Measurements from ENCODE around the gene ARHGAP15. TPM values are rescaled to one million over a fixed set of nuclear protein-coding genes. Genes with fewer than 3 reads are reported as not detected.

The ARHGAP15 gene
- polyA plus RNA-seq, 1 donor from 2014 or later = 0.30 TPM

DNA sequence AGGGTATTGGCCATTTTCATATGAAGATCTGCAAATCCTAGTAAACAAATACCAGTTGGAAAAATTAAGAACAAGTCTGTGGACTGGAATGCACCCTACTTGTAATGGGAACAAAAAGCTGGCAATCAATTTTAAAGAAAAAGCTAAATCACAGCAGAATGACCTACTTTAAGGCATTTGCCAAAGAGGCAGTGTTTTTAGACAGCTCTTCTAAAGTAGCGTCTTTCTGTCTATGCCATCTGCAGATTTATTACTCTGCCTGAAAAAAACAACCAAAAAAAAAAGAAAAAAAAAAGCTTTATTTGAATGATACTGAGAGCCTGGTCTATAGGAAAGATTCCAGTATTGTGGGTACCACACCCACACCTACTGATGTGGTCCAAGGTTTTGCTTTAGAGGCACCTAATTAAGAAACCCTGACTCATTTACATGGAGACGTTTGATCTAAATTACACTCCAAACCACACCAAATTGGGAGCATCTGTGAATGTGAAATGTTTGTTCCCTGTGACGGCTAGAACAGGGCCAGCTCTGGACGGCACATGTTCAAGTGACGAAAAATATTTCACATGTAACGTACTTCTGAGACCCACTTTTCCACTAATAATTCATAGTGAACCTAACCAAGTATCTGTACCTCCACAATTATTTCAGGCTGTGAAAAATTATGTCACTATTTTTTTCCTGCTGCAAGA, 597.1 kb downstream of the ARHGAP15 start:
- H4K20me1 ChIP-seq (ENCODE audit: insufficient read depth) = no peaks in the 10 kb centered on the region
- H3K79me2 ChIP-seq (replicated peaks; ENCODE audit: insufficient read depth, low read length) = no peaks in the 10 kb centered on the region
- H3K9me2 ChIP-seq (ENCODE audit: insufficient read depth, low read length) = no peaks in the 10 kb centered on the region
- H3K4me2 ChIP-seq (ENCODE audit: low read length) = no peak overlapping the region
- H3K9me3 ChIP-seq (ENCODE audit: low read length) = no peaks in the 10 kb centered on the region
- TF ChIP-seq RAD21 (conservative IDR thresholded peaks at IDR 0.05) = no peak
- TF ChIP-seq SMC3 (conservative IDR thresholded peaks at IDR 0.05; ENCODE audit: poor library complexity) = no peak
- no peak for TF ChIP-seq EZH2 (IDR thresholded peaks at IDR 0.05; ENCODE audit: borderline replicate concordance, insufficient read depth, low read length, poor library complexity, severe bottlenecking)
- no peak for TF ChIP-seq REST (IDR thresholded peaks at IDR 0.05; ENCODE audit: borderline replicate concordance)
- no peak for TF ChIP-seq POLR2AphosphoS5 (IDR thresholded peaks at IDR 0.05)
- TF ChIP-seq MXI1 (conservative IDR thresholded peaks at IDR 0.05; ENCODE audit: poor library complexity, severe bottlenecking) = no peak
- TF ChIP-seq EP300 (conservative IDR thresholded peaks at IDR 0.05; ENCODE audit: poor library complexity, severe bottlenecking) = no peak
- TF ChIP-seq TAF1 (IDR thresholded peaks at IDR 0.05; ENCODE audit: low read depth) = no peak
- TF ChIP-seq, protein P1, sequence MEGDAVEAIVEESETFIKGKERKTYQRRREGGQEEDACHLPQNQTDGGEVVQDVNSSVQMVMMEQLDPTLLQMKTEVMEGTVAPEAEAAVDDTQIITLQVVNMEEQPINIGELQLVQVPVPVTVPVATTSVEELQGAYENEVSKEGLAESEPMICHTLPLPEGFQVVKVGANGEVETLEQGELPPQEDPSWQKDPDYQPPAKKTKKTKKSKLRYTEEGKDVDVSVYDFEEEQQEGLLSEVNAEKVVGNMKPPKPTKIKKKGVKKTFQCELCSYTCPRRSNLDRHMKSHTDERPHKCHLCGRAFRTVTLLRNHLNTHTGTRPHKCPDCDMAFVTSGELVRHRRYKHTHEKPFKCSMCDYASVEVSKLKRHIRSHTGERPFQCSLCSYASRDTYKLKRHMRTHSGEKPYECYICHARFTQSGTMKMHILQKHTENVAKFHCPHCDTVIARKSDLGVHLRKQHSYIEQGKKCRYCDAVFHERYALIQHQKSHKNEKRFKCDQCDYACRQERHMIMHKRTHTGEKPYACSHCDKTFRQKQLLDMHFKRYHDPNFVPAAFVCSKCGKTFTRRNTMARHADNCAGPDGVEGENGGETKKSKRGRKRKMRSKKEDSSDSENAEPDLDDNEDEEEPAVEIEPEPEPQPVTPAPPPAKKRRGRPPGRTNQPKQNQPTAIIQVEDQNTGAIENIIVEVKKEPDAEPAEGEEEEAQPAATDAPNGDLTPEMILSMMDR (IDR thresholded peaks at IDR 0.05; ENCODE audit: poor library complexity, severe bottlenecking) = no peak
- H3F3A ChIP-seq (ENCODE audit: insufficient read depth, low read length, poor library complexity, severe bottlenecking) = no peaks in the 10 kb centered on the region
- no peaks in the 10 kb centered on the region for H3K27me3 ChIP-seq (ENCODE audit: insufficient read depth, low read depth, low read length)
- H3K36me3 ChIP-seq (ENCODE audit: insufficient read depth, low read length) = no peaks in the 10 kb centered on the region
- H2AFZ ChIP-seq (ENCODE audit: low read depth, low read length) = no peak overlapping the region
- no peak overlapping the region for H3K27ac ChIP-seq (ENCODE audit: low read length)
- no peak overlapping the region for H3K4me3 ChIP-seq (ENCODE audit: low read length)
- no peak overlapping the region for H3K9ac ChIP-seq (ENCODE audit: low read length)

GRCh38 chr2:143728498-143728897, 599.3 kb downstream of the ARHGAP15 start:
- Histone ChIP-seq H3K27ac (ENCODE audit: low read length) (no peak overlapping the region), H3K9ac (ENCODE audit: low read length) (no peak overlapping the region), H2AFZ (ENCODE audit: low read depth, low read length) (no peak overlapping the region), H3K79me2 (replicated peaks; ENCODE audit: insufficient read depth, low read length) (no peaks in the 10 kb centered on the region), H3K27me3 (ENCODE audit: insufficient read depth, low read depth, low read length) (no peaks in the 10 kb centered on the region), H3F3A (ENCODE audit: insufficient read depth, low read length, poor library complexity, severe bottlenecking) (no peaks in the 10 kb centered on the region), H3K4me3 (ENCODE audit: low read length) (no peak overlapping the region), H3K9me3 (ENCODE audit: low read length) (no peaks in the 10 kb centered on the region), H3K36me3 (ENCODE audit: insufficient read depth, low read length) (no peaks in the 10 kb centered on the region), H4K20me1 (ENCODE audit: insufficient read depth) (no peaks in the 10 kb centered on the region), H3K9me2 (ENCODE audit: insufficient read depth, low read length) (no peaks in the 10 kb centered on the region), H3K4me2 (ENCODE audit: low read length) (no peak overlapping the region)
- TF ChIP-seq EP300 (conservative IDR thresholded peaks at IDR 0.05; ENCODE audit: poor library complexity, severe bottlenecking) (no peak), TAF1 (IDR thresholded peaks at IDR 0.05; ENCODE audit: low read depth) (no peak), MXI1 (conservative IDR thresholded peaks at IDR 0.05; ENCODE audit: poor library complexity, severe bottlenecking) (no peak), EZH2 (IDR thresholded peaks at IDR 0.05; ENCODE audit: borderline replicate concordance, insufficient read depth, low read length, poor library complexity, severe bottlenecking) (no peak), REST (IDR thresholded peaks at IDR 0.05; ENCODE audit: borderline replicate concordance) (no peak), RAD21 (conservative IDR thresholded peaks at IDR 0.05) (no peak), POLR2AphosphoS5 (IDR thresholded peaks at IDR 0.05) (no peak), SMC3 (conservative IDR thresholded peaks at IDR 0.05; ENCODE audit: poor library complexity) (no peak)
- TF ChIP-seq, protein P1 (IDR thresholded peaks at IDR 0.05; ENCODE audit: poor library complexity, severe bottlenecking) = no peak
